HL-60/S4 (cell line): Measurements from ENCODE around the gene OR51G2.
"Not testable (repeated sequence)": the region's sequence is repeated elsewhere in the genome, so short reads cannot be mapped to it uniquely, and the experiment has no call there.

ENCODE experiments used
- in situ Hi-C: fragments of 300-500 bp; cut with MboI; formaldehyde crosslinking; loops from 2 replicates; pipeline ENCODE4 v1.14.3; 2022; ENCODE audit warnings: low sequenced_read_pairs

OR51G2 gene, protein sequence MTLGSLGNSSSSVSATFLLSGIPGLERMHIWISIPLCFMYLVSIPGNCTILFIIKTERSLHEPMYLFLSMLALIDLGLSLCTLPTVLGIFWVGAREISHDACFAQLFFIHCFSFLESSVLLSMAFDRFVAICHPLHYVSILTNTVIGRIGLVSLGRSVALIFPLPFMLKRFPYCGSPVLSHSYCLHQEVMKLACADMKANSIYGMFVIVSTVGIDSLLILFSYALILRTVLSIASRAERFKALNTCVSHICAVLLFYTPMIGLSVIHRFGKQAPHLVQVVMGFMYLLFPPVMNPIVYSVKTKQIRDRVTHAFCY

DNA sequence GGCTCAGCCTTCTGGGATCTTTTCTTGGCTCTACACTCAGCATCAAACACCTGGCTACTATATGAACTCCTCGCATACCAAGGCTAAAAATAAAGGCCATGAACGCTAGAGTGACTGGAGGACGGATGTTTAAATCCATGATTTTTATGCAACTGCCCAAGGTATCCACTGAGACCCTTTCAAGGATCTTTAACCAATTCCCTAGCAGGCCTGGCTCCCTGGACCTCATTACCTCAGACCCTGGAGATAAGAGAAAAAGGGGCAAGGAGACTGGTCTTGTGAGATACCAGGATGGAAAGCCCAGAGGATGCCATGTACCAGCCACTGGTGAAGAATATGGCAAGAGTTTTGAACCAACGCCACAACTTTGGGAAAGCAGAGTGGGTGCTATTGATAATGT lies at the start of gene OR51G2:
Gene OR51G2, minus strand, starts transcription at position 101 of the 400 bp plus-strand sequence. CDS start 3,687 bp downstream, outside the sequence.
- in situ Hi-C loops: no loop called here

DNA sequence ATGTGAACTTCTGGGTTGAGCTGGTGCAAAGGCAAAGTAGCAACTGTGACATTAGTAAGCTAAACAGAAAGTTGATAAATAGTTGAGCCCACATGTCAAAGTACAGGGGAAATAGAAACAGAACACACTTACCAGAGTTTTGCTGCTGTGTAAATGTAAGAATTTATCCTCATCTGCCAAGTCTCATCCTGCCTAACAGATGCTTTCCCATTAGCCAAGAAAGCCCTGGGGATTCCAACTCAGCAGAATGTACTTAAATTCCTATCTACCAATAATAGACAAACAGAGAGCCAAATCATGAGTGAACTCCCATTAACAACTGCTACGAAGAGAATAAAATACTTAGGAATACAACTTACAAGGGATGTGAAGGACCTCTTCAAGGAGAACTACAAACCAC lies 43.7 kb upstream of the OR51G2 start:
- in situ Hi-C loops: no loop called here

DNA sequence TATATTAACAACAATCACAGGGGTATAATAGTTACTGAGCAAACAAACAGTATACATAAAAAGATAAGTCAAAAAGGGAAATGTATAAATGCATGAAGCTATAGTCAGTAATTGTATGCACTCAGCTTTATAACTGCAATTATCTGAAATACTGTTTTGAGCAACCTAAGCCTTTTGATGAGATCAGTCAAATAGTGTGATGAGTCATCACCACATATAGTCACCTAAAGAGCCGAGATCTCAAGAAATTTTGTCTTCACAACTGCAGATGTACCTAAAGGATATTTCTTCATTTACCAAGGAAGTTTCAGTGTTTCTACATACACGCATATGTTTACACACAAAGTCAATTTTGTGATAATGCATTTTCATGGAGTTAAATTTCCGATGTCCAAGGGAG lies 41.7 kb upstream of the OR51G2 start:
- in situ Hi-C loops: no loop called here

DNA sequence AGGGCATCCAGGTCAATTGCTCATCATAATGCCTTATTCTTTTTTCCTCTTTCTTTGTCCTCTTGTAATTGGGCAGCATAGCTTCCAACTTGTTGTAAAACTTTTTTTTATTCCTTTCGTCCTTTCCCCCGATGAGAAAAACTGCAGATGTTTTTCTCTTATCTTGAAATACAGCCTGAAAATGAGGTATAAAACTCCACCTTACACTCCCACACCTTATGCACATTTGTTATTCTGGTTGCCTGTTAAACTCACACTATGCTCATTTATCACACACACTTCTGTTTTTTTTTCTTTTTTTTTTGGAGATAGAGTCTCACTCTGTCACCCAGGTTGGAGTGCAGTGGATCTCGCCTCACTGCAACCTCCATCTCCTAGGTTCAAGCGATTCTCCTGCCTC lies 38.2 kb upstream of the OR51G2 start:
- in situ Hi-C loops: no loop called here

DNA sequence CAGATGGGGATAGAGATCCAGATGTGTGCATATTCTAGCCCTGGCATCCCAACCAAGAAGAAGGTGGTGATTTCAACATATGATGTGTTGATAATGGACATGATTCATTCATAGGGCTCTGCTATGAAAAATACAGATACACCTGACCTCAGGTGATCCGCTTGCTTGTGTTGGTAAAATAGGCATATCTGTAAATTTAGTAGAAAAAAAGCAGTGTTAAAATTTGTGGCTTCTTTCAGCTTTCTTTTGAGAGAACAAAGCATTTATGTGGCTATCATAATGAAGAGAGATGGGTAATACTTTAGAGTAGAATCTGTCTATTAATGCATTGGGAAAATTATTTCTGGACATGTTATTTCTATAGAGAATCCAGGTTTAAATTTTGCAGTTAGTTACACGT lies 36.5 kb upstream of the OR51G2 start, which contains the start of gene OR51A2:
Gene OR51A2, minus strand, starts transcription at position 101 of the 400 bp plus-strand sequence. Its CDS starts 0 bp downstream, at position 101.
- in situ Hi-C loops: not testable (repeated sequence)

DNA sequence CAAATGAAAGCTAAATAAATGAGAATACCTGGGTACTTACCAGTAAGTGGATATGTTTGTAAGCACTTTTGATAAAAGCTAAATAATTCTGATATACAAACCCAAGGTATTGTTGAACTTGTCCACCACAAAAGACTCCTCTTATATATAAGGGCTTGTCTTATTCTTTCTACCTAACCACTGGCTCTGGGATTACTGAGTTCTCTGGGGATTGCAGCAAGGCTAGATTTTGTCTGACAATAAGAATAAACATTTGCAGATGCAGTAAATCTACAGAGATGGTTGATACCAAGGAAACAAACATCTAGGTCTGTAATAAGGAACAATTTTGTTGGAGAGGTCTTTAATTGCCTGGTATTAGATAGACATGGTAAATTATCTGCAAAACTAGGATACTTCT lies 28.4 kb upstream of the OR51G2 start, which contains the start of gene OR51A4:
Gene OR51A4, minus strand, starts transcription at position 101 of the 400 bp plus-strand sequence. CDS start 505 bp downstream, outside the sequence.
- in situ Hi-C loops: no loop called here

DNA sequence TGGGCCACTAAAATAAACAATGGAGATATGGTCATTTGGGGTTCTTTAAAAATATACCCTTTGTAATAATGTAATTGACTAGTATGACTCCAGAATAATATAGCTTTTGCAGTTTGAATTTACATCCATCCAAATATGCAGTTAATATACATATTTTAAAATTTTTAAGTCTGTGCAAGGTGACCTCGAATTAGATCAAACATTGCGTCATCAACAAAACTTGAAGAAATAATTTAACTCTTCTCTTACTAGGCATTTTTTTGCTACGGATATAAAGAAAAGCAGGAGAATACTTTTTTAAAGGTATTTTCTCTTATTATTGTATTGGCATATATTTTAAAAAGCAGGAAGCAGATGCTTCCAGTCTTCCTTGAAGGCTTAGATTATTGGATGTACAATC lies 17.6 kb upstream of the OR51G2 start:
- in situ Hi-C loops: no loop called here

DNA sequence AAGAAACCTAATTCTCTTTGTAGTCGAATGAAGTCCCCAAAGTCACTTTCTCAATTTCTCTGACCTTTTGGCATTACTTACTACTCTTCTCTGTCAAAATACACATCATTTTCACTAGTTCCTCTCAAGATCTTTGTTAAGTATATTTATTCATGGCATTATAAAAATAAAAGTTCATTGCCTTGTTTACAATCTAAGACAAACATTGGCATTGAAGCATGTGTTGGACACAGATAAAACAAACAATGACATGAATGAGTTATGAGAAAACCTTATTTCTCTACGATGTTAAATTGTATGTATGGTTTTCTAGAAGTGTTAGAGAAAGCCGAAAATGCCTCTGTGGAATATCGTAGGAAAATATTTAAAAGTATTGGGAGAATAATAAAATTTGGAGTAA lies 13.6 kb upstream of the OR51G2 start:
- in situ Hi-C loops: no loop called here

DNA sequence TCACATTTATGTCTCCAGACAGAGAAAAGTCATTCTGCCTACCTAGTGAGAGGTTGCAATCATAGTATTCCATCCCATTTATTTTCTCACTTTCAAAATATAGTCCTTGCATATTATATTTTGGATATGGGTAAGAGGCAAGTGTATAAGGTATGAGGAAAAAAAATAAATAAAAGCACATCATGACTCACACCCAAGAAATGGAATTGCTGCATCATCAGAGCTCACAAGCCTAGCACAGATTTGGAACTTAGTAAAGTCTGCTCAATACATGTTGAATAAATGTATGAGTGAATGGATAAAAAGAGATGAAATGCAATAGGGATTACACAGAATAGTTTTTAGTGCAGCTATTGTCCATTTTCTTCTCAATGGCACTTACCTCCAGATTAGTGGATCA lies 7.5 kb upstream of the OR51G2 start:
- in situ Hi-C loops: no loop called here

DNA sequence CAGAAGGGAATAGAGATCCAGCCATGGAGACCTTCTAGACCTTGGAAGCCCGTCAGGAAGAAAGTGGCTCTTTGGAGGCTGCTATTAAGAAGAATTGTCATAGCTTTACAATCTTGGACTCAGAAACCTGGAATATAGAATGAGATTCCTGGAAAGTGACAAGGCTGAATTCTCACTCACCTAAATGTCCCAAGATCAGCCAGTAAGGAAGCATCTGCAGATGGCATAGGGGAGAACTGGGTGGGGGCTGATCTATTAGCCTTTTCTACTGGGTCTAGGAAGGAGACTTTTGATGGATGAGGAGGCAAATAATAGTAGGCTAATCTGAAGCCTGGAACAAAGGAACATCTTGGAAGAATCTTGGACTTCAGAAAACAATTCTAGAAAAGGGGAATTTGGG lies 5.1 kb upstream of the OR51G2 start, which contains the start of gene OR51G1:
Gene OR51G1, minus strand, starts transcription at position 101 of the 400 bp plus-strand sequence. Its CDS starts 0 bp downstream, at position 101.
- in situ Hi-C loops: no loop called here

DNA sequence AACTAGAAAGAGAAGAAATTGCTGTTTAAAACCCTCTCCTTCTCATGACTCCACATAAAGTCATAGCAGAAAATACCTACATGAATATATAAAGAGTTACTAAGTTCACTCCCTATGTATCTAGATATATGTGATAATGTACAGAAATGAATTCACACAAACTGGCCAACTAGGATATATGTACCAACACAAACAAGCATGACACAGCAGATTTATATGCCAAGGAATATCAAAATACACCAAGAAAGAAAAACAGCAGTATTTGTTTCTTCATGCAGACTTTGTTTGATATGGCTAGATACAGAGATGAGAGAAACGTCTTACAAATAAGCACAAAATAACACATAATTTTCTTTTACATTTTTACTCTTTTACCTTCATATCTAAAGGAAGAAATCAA lies 3.2 kb upstream of the OR51G2 start:
- in situ Hi-C loops: no loop called here

DNA sequence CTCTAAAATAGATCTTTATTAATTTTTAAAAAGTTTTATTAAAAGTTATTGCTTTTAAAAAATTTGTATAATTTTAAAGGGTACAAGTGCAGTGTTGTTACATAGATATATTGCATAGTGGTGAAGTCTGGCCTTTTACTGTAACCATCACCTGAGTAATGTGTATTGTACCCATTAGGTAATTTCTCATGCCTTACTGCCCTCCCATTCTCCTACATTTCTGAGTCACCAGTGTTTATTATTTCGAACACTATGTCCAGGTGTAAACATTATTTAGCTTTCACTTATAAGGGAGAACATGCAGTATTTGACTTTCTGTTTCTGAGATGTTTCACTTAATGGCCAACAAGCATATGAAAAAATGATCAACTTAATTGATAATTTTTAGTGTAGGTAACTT lies 2.6 kb upstream of the OR51G2 start:
- in situ Hi-C loops: no loop called here

DNA sequence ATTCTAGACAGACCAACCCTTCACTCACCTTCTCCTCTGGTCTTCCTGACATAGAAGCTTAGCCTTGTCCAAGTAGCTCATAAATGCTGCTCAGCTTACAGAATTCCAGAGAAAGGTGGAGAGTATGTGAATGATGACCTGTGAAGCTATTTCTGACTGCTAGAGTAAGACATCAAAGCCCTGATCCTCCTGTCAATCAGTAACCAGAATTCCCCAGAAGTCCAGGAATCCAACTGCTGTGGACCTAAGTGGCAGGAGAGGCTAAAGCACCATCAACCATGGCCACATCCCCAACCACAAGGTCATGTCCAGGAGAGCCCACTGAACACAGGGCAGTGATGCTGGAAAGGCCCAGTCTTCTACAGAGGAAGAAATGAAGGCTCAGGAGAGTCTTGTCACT lies 2.6 kb downstream of the OR51G2 start:
- in situ Hi-C loops: no loop called here

DNA sequence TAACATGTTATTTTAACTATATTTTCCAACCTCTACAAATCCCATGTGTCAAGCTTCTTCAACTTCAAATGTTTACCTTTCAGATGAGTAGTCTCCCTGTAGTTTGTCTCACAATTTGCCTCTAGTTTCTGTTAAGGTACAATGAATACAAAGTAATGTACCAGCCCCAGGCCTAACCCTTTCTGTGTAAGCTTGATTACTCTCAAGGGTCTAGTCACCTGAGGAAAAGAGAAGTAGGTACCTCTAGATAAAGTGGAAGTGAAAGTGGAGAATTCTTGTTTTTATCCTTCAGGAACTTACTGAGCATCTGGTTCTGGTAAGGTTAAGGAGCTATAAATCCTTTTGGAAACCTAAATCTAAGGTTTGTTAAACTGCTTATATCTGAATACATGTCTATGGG lies 15.7 kb downstream of the OR51G2 start, which contains the start of gene OR51A7:
Gene OR51A7, plus strand, starts transcription at position 300 of the 400 bp plus-strand sequence. CDS start 3,587 bp downstream, outside the sequence.
- in situ Hi-C loops: no loop called here

DNA sequence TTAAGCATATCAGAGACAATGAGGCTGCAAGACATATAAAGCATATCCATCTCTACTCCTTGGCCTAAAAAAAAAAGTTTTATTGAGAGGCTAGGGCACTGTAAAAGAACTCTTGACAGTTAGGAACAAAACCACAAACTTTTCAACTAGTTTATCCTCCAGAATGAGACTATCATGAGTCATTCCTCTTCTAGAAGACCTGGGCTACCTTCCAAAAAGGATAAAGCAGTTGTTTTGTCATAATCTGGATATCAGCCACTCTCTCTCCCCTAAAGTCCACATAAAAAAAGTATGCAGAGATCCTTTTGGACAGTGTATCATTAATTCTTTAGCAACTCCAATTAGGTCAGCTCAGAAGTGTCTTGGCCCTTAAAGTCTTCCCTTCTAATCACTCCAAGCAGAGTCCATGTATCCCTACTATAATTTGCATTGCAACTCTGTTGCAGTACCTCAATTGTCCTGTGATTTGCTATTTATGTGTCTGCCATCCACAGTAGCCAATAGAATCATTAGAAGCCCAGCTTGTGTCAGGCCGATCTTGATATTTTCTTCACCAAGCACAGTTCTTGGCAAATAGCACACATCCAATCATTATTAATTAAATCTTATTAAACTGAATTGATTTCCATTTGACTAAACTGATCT lies 27.0 kb downstream of the OR51G2 start:
- in situ Hi-C loops: no loop called here

DNA sequence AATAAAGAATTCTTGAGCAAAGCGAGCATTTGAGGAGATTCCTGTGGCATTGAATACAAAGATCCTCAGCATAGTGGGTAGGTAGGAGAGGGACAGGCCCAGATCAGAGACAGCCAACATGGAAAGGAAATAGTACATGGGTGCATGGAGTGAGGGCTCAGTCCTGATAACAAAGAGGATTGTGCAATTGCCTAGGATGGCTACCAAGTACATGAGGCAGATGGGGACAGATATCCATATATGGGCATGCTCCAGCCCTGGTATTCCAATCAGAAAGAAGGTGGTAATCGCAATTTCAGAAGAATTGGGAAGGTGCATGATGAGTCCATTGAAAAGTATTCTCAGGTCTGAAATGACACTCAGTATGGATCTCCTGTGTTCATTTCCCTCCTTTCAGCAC lies 28.9 kb downstream of the OR51G2 start:
- in situ Hi-C loops: no loop called here

DNA sequence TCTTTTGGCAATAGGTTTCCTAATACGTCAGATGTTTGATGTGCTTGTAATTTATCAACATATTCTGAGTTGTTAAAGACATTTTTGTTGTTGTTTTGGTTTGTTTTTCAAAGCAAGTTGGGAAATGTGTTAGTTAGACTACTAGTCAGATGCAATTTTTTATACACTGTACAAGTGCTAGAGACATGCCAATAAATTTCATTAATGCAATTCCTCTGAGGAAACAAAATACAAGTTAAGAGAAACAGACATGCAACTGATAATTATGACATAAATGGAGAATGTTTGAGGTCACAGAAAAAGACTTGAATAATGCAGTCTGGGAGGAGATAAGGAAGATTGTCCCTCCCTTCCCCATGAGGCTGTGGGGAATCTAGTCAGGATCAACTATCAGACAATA lies 31.6 kb downstream of the OR51G2 start:
- in situ Hi-C loops: no loop called here

DNA sequence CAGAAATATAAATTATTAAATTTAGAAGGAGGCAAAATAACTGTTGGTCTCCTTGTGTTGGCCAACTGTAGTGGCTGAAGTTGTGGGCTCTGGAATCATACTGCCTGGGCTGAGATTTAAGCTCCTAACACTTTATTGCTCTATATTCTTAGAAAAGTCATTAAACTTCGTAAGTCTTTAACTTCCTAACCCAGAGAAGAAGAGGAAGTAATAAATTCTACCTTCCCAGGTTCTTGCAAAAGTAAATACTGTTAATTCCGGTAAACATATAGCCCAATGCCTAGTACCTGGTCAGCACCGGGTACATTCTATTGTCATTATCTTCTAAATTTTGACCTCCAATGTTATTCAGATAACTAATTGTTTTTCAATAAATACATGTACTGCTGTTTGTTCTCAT lies 33.0 kb downstream of the OR51G2 start:
- in situ Hi-C loops: no loop called here

DNA sequence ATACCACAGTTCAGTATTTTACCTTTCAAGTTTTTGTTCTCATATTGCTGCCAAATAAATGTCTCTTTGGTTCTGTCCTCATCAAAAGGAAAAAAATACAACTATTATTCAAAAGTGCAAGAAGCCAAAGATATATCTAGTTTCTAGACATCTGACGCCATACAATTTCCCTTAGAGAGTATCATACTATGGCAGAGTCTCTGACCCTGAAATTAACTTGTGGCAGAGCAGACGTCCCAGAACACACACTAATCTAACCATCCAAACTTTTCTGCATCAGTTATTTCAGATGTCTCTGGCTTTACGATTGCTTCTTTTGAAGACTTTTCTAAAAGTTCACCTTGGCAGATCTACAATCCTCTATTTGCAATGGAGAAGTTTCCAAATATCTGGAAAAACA lies 34.8 kb downstream of the OR51G2 start:
- in situ Hi-C loops: no loop called here

DNA sequence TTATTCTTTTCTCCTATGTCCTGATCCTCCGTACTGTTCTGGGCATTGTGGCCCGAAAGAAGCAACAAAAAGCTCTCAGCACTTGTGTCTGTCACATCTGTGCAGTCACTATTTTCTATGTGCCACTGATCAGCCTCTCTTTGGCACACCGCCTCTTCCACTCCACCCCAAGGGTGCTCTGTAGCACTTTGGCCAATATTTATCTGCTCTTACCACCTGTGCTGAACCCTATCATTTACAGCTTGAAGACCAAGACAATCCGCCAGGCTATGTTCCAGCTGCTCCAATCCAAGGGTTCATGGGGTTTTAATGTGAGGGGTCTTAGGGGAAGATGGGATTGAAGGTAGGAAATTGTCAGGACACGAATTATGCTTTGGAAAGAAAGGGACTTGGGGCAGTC lies 36.6 kb downstream of the OR51G2 start:
- in situ Hi-C loops: no loop called here

DNA sequence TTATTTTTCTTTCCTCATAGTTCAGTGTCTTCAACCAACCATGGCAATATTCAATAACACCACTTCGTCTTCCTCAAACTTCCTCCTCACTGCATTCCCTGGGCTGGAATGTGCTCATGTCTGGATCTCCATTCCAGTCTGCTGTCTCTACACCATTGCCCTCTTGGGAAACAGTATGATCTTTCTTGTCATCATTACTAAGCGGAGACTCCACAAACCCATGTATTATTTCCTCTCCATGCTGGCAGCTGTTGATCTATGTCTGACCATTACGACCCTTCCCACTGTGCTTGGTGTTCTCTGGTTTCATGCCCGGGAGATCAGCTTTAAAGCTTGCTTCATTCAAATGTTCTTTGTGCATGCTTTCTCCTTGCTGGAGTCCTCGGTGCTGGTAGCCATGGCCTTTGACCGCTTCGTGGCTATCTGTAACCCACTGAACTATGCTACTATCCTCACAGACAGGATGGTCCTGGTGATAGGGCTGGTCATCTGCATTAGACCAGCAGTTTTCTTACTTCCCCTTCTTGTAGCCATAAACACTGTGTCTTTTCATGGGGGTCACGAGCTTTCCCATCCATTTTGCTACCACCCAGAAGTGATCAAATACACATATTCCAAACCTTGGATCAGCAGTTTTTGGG lies 37.2 kb downstream of the OR51G2 start, which contains the start of gene OR51T1:
Gene OR51T1, plus strand, starts transcription at position 41 of the 641 bp plus-strand sequence. Its CDS starts 0 bp downstream, at position 41.
- in situ Hi-C loops: no loop called here
